ENCODE results near the gene TSPAN13. TPM values are rescaled to one million over a fixed set of nuclear protein-coding genes. Genes with fewer than 3 reads are reported as not detected.
"Not testable (repeated sequence)": the region's sequence is repeated elsewhere in the genome, so short reads cannot be mapped to it uniquely, and the experiment has no call there.

TSPAN13 gene
- total RNA-seq, 1 donor from 2014 or later: 19.7 TPM

GRCh38 chr7:16741676-16742075 lies 11.9 kb upstream of the TSPAN13 start:
- no peak for DNase-seq

DNA sequence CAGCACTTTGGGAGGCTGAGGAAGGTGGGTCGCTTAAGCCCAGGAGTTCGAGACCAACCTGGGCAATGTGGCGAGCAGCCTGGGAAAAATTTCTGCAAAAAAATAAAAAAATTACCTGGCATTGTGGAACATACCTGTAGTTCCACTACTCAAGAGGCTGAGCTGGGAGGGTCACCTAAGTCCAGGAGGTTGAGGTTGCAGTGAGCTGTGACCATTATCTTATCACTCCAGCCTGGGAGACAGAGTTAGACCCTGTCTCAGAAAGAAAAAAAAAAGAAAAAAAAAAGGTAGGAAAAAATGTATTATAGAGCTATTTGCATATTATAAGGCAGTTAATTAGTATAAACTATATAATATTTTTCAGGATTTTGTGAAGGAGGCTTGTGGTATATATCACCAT lies 11.0 kb upstream of the TSPAN13 start:
- no peak for DNase-seq

DNA sequence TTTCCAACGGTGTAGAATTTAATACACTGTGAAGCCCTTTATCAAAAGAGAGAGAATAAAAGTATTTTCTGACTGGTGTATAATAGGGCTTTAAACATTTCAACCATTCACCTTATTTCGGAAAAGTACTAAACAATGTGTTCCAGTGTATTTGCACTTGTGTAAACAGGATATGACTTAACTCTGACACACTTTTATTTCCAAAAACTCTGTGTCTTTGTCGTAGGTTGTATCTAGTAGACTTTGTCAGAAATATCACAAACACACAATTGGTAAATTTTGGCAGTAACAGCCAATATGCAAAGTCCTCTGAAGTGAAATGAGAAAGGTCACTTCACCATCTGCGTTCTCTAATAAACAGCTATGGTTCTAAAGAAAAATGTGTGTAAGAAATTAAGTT lies 10.3 kb upstream of the TSPAN13 start:
- no peak for DNase-seq

GRCh38 chr7:16744518-16745250 lies 8.9 kb upstream of the TSPAN13 start:
- no peak for DNase-seq

DNA sequence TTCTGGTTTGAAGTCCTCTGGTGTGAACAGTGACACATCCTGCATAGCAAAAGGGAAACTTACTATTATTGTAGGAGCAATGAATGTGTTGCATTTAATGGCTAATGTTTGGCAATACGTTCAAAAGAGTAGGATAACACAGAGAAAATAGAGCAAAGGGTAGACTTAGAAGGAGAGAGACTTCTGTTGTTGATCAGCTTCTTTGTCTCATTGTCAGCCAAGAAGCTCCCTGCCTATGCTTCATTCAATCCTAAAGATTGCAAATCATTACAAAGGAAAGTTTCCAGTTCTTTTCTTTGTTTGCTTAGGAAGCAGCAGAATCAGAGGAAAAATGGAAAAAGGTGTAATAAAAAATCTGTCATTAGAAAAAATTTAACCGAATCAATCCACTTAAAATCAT lies 7.9 kb upstream of the TSPAN13 start:
- DNase-seq: no peak

DNA sequence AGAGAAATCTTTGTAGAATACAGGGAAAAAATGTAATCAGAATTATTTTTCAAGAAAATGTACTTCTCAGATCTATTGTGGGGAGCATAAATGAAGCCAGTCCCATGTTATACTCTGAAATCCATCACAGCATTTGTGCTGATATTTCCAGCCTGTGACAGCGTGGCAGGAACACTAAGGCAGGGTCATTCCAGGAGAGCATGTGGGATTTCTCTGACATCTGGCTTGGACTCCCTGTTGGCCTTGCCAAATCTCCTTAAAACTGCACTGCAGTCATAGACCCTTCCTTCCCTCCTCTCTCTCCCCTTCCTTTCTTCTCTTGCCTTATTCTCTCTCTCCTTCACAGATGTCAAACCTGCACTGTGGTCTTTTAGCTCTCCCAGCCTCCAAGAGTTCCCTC lies 6.5 kb upstream of the TSPAN13 start:
- peak; percentile 47 for DNase-seq

GRCh38 chr7:16753932-16754855 lies 639 bp downstream of the TSPAN13 start:
- DNase-seq: no peak

DNA sequence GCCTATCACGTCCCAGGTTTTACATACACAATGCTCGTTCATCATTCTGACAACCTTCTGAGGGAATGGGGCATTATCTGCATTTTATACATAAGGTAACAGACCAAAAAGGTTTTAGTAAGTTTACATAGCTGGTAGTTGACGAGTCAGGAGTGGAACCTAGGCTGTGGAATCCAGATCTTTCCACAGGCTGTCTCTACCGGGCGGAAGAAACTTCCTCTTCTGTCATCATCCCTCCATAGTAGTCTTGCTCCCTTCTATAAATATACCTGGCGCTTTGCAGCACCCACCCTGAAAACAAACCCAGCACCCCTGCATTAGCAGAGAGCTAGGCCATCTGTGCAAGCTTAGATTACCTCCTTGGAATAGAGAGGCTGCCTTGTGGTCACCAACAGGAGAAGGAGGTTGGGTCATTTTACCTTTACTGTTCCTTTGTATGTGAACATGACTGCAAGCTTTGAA lies 1.3 kb downstream of the TSPAN13 start:
- no peak for DNase-seq

GRCh38 chr7:16755397-16755796 lies 1.8 kb downstream of the TSPAN13 start:
- DNase-seq: no peak

DNA sequence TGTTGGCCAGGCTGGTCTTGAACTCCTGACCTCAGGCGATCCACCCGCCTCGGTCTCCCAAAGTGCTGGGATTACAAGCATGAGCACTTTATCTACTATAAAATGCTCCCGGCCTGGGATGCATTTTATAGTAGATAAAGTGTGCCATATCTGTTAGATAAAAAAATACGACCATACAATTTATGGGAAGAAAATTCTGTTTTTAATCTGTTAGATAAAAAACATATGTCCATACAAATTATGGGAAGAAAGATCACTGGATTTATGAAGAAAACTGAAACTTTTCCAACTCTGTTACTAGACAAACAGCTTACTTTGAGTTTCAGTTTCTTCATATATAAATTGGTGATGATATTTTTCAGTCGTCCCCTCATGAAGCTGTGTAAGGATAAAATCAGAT lies 4.5 kb downstream of the TSPAN13 start:
- peak; percentile 67 for DNase-seq

GRCh38 chr7:16758631-16759611 lies 5.4 kb downstream of the TSPAN13 start:
- DNase-seq: no peak

DNA sequence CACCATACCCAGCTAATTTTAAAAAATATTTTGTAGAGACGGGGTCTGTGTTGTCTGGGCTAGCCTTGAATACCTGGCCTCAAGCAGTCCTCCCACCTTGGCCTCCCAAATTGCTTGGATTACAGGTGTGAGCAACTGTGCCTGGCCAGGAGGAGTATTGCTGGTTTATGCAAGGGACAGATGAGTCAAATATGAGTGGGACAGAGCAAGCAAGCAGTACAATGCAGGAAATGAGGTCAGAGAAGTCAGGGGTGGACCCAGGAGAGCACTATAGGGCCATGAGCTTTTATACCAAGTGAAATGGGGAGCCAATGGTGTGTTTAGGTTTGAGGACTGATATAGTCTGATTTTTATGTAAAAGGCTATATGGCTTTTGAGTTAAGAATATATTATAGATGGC lies 6.3 kb downstream of the TSPAN13 start:
- no peak for DNase-seq

GRCh38 chr7:16762177-16762576 lies 8.6 kb downstream of the TSPAN13 start:
- DNase-seq: no peak

- DNase-seq: no peak
Measured at GRCh38 chr7:16764942-16765341, 11.4 kb downstream of the TSPAN13 start.

DNA sequence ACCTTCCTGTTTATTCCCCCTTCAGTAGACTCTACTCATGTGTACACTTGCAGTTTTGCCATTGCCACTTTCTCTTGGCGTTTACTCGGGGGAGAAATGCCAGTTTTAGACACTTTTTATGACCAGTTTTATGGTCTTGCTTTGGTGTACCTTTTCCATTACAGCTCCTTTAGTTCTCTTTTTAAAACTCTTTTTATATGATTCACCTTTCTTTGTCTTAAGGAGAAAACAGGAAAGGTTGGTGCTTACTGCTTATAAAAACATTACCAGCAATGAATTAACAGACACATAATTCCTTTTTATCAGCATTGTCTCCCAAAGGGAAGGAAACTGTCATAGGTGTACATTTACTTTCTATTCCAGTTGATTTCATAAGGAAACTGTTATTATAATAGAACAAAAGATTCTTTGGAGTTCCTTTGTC lies 11.9 kb downstream of the TSPAN13 start:
- no peak for DNase-seq

- DNase-seq: not testable (repeated sequence)
Measured at GRCh38 chr7:16769994-16770393, 16.4 kb downstream of the TSPAN13 start.

- DNase-seq: no peak
Measured at GRCh38 chr7:16770657-16771329, 17.2 kb downstream of the TSPAN13 start.

DNA sequence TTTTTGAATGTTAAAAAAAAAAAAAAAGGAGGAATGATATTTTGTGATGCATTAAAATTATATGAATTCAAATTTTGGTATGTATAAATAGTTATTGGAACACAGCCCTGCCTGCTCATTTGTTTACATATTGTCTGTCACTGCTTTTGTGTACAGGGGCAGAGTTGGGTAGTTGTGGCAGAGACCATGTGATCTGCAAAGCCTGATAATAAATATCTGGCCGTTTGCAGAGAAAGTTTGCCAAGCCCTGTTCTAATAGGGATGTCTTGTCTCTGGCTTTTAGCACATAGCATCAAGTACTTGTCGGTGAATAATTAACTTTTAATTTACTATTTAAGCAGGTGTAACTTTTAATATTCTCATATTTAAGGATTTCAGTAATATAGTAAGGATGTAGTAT lies 19.8 kb downstream of the TSPAN13 start:
- DNase-seq: no peak

- no peak for DNase-seq
Measured at GRCh38 chr7:16773884-16774283, 20.3 kb downstream of the TSPAN13 start.

- DNase-seq: no peak
Measured at GRCh38 chr7:16774294-16774693, 20.7 kb downstream of the TSPAN13 start.

DNA sequence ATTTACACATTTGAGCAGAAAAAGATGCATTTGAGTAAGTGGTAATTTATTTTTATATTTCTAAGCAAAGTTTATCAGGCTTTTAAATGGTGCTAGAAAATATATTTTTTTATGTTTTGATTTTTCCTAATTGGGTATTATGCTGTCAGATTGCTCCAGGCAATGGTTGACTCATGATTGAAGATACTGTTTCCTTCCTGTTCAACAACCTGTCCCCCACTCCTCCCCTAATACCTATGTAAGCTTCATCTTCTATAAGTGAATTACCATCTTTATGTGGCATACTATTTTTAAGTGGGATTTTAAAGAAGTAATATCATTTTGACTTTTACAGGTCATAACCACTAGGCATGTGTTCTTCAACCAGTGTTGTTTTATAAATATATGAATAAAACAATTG lies 21.4 kb downstream of the TSPAN13 start:
- no peak for DNase-seq

DNA sequence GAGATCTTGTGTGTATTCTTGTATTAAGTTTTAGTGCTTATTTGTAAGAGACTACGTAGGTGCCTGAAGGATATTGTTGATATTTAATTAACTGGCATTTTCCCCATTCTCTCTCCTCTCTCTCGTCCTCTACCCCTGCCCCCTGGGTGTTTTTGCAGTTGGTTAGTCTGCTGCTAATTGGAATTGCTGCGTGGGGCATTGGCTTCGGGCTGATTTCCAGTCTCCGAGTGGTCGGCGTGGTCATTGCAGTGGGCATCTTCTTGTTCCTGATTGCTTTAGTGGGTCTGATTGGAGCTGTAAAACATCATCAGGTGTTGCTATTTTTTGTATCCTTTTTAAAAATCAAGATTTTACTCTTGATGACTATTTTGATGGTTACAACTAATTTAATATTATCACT lies 22.5 kb downstream of the TSPAN13 start:
- no peak for DNase-seq
